Spinal cord (tissue), 10 donors: ENCODE data around the gene ADNP. TPM values are rescaled to one million over a fixed set of nuclear protein-coding genes. Genes with fewer than 3 reads are reported as not detected.
A peak's percentile ranks its signal among the peaks of the same experiment; 100 is the strongest.

Experiments
- DNase-seq, 6 donors: peaks; one replicate each; pipeline versions ENCODE4 v3.0.0 to v3.0.0-alpha.2; 2013 to 2015; ENCODE audit warnings: low spot score in 6 of 6, low read depth in 4 of 6
- H3K27ac ChIP-seq: one replicate; pipeline ENCODE4 v1.5.1; 2013; ENCODE audit warnings: low read depth, low read length, control low read depth
- H3K27me3 ChIP-seq: one replicate; pipeline ENCODE4 v1.6.1; 2013; ENCODE audit warnings: low read length; ENCODE audit not compliant: control insufficient read depth, insufficient read depth
- H3K36me3 ChIP-seq: one replicate; pipeline ENCODE4 v1.6.1; 2013; ENCODE audit warnings: low read length; ENCODE audit not compliant: control insufficient read depth, insufficient read depth
- H3K4me1 ChIP-seq: one replicate; pipeline ENCODE4 v1.6.1; 2013; ENCODE audit warnings: low read length; ENCODE audit not compliant: control insufficient read depth, insufficient read depth
- H3K4me3 ChIP-seq: one replicate; pipeline ENCODE4 v1.5.1; 2013; ENCODE audit warnings: low read depth, low read length, control low read depth
- H3K9me3 ChIP-seq: one replicate; pipeline ENCODE4 v1.6.1; 2013; ENCODE audit warnings: low read length; ENCODE audit not compliant: control insufficient read depth, insufficient read depth
- WGBS: methylation state at CpG from one replicate; pipeline ENCODE4 v1.1.5; 2013; ENCODE audit warnings: missing lambda C conversion rate; ENCODE audit not compliant: insufficient coverage; 5-methylcytosine and 5-hydroxymethylcytosine counted together
- polyA plus RNA-seq, 2 donors: library from polyadenylated mRNA; unstranded; fragments of 120-200 nt; gene quantifications; one replicate each; pipeline ENCODE4 v1.2.1, GENCODE V29; 2013; ENCODE audit not compliant: insufficient read length in 2 of 2
- total RNA-seq, 2 donors: library from RNA; depleted of rRNA in 1 of 2; stranded (reverse); fragments of 120-200 nt in 1 of 2; fragments of >200 nt in 1 of 2; gene quantifications; one replicate each; pipeline versions ENCODE4 v1.2.3 to v1.2.4, GENCODE V29; 2013 to 2014
- donor health status: healthy.

Gene ADNP
- total and polyA plus RNA-seq, 4 donors = 58.7 to 93.3 (median 76.6) TPM

GRCh38 chr20:50855498-50856474 lies 75.5 kb downstream of the ADNP start:
- Histone ChIP-seq H3K9me3 (no peaks in the 10 kb centered on the region), H3K36me3 (peaks cover 7% of the 10 kb centered on the region), H3K4me1 (no peaks in the 10 kb centered on the region), H3K4me3 (no peak overlapping the region), H3K27ac (no peak overlapping the region), H3K27me3 (no peaks in the 10 kb centered on the region)
- WGBS = 64% methylated on average over 23 of the region's 23 CpGs
- peak in 1 of 6 donors; percentile 11 for DNase-seq

- 92% methylated on average over 16 of the region's 18 CpGs for WGBS
- DNase-seq = no peak
- H3K36me3 ChIP-seq = peaks cover 7% of the 10 kb centered on the region
- H3K27me3 ChIP-seq = no peaks in the 10 kb centered on the region
- H3K9me3 ChIP-seq = no peaks in the 10 kb centered on the region
- no peak overlapping the region for H3K27ac ChIP-seq
- no peaks in the 10 kb centered on the region for H3K4me1 ChIP-seq
- no peak overlapping the region for H3K4me3 ChIP-seq
Observed at GRCh38 chr20:50854506-50855249, 76.6 kb downstream of the ADNP start.

GRCh38 chr20:50852085-50852484 lies 79.2 kb downstream of the ADNP start:
- DNase-seq = no peak
- no peak overlapping the region for H3K27ac ChIP-seq
- H3K36me3 ChIP-seq = peaks cover 7% of the 10 kb centered on the region
- H3K4me3 ChIP-seq = no peak overlapping the region
- peaks cover 16% of the 10 kb centered on the region for H3K4me1 ChIP-seq
- H3K9me3 ChIP-seq = no peaks in the 10 kb centered on the region
- no peaks in the 10 kb centered on the region for H3K27me3 ChIP-seq
- WGBS = 98% methylated on average over 6 of the region's 9 CpGs

GRCh38 chr20:50850721-50851286 lies 80.4 kb downstream of the ADNP start:
- 61% methylated on average over 7 of the region's 13 CpGs for WGBS
- no peaks in the 10 kb centered on the region for H3K27me3 ChIP-seq
- peaks cover 16% of the 10 kb centered on the region for H3K4me1 ChIP-seq
- H3K27ac ChIP-seq = no peak overlapping the region
- H3K4me3 ChIP-seq = no peak overlapping the region
- DNase-seq = no peak
- H3K36me3 ChIP-seq = peaks cover 7% of the 10 kb centered on the region
- H3K9me3 ChIP-seq = no peaks in the 10 kb centered on the region

GRCh38 chr20:50848846-50849673 lies 82.2 kb downstream of the ADNP start:
- WGBS = 34% methylated on average over 15 of the region's 18 CpGs
- peaks cover 16% of the 10 kb centered on the region for H3K4me1 ChIP-seq
- H3K9me3 ChIP-seq = no peaks in the 10 kb centered on the region
- peaks cover 15% of the 10 kb centered on the region for H3K36me3 ChIP-seq
- H3K27me3 ChIP-seq = no peaks in the 10 kb centered on the region
- no peak for DNase-seq
- no peak overlapping the region for H3K4me3 ChIP-seq
- H3K27ac ChIP-seq = no peak overlapping the region

- Histone ChIP-seq H3K4me3 (no peak overlapping the region), H3K27ac (no peak overlapping the region), H3K9me3 (no peaks in the 10 kb centered on the region), H3K4me1 (peaks cover 16% of the 10 kb centered on the region), H3K36me3 (peaks cover 15% of the 10 kb centered on the region), H3K27me3 (no peaks in the 10 kb centered on the region)
- peak in 5 of 6 donors; percentile 23 to 77 (median 26) for DNase-seq
- 45% methylated on average over 7 of the region's 8 CpGs for WGBS
Observed at GRCh38 chr20:50848341-50848808, 82.9 kb downstream of the ADNP start.

- 84% methylated on average over 12 of the region's 15 CpGs for WGBS
Observed at GRCh38 chr20:50845566-50846215, 85.5 kb downstream of the ADNP start.

GRCh38 chr20:50844430-50845100 lies 86.7 kb downstream of the ADNP start:
- no peak overlapping the region for H3K4me3 ChIP-seq
- H3K27ac ChIP-seq = no peak overlapping the region
- no peak for DNase-seq
- H3K27me3 ChIP-seq = no peaks in the 10 kb centered on the region
- H3K9me3 ChIP-seq = no peaks in the 10 kb centered on the region
- H3K4me1 ChIP-seq = peaks cover 16% of the 10 kb centered on the region
- 95% methylated on average over 9 of the region's 9 CpGs for WGBS
- H3K36me3 ChIP-seq = peaks cover 22% of the 10 kb centered on the region

More at GRCh38 chr20:50845566-50846215, 85.5 kb downstream of the ADNP start:
- Histone ChIP-seq H3K27me3 (no peaks in the 10 kb centered on the region), H3K4me1 (peaks cover 16% of the 10 kb centered on the region), H3K4me3 (no peak overlapping the region), H3K9me3 (no peaks in the 10 kb centered on the region), H3K36me3 (peaks cover 22% of the 10 kb centered on the region), H3K27ac (no peak overlapping the region)
- no peak for DNase-seq
